Transverse colon (tissue), 4 donors: ENCODE measurements around the gene ATCAY. TPM values are rescaled to one million over a fixed set of nuclear protein-coding genes. Genes with fewer than 3 reads are reported as not detected.

Source experiments
- DNase-seq: peaks from one replicate; pipeline ENCODE4 v3.0.0-alpha.2; 2019
- H3K27ac ChIP-seq, 4 donors: fragments of 200-600 bp; sonication (generic); 2 replicates each; pipeline ENCODE4 v1.5.1; 2016 to 2018; ENCODE audit warnings: inconsistent platforms in 4 of 4
- H3K27me3 ChIP-seq: fragments of 200-600 bp; sonication (generic); 2 replicates; pipeline ENCODE4 v1.5.1; 2017; ENCODE audit warnings: inconsistent platforms
- H3K36me3 ChIP-seq, 4 donors: fragments of 200-600 bp; sonication (generic); 2 replicates each; pipeline ENCODE4 v1.5.1; 2017 to 2019; ENCODE audit warnings: inconsistent platforms in 4 of 4
- H3K4me1 ChIP-seq, 4 donors: fragments of 200-600 bp; sonication (generic); 2 replicates each; pipeline ENCODE4 v1.5.1; 2017 to 2020; ENCODE audit warnings: inconsistent platforms in 4 of 4
- H3K4me3 ChIP-seq, 4 donors: fragments of 200-600 bp; sonication (generic); 1 replicate in 1 of 4; 2 replicates in 3 of 4; pipeline versions ENCODE4 v1.5.1 to v1.6.1; 2017 to 2019; ENCODE audit warnings: inconsistent platforms in 4 of 4
- H3K9me3 ChIP-seq, 2 donors: fragments of 200-600 bp; sonication (generic); 2 replicates each; pipeline ENCODE4 v1.5.1; 2017 to 2019; ENCODE audit warnings: inconsistent platforms in 2 of 2
- CTCF ChIP-seq, 5 experiments: fragments of 200-600 bp in 3 of 5; fragments of 450-650 bp in 2 of 5; sonication (generic) in 3 of 5; IDR thresholded peaks; 1 replicate in 2 of 5; 2 replicates in 3 of 5; pipeline ENCODE4 v1.5.1; 2016 to 2017; ENCODE audit warnings: antibody characterized with exemption in 5 of 5, inconsistent platforms in 3 of 5, mild to moderate bottlenecking in 2 of 5, moderate library complexity in 1 of 5
- EP300 ChIP-seq: sonication (generic); formaldehyde crosslinking; IDR thresholded peaks from one replicate; pipeline ENCODE4 v1.6.1; 2017; ENCODE audit warnings: antibody characterized with exemption, low read depth
- POLR2A ChIP-seq: fragments of 450-650 bp; IDR thresholded peaks from one replicate; pipeline ENCODE4 v1.6.1; 2016; ENCODE audit warnings: antibody characterized with exemption, mild to moderate bottlenecking, moderate library complexity
- POLR2AphosphoS5 ChIP-seq, 3 donors: sonication (generic); formaldehyde crosslinking; IDR thresholded peaks; one replicate each; pipeline ENCODE4 v1.6.1; 2016; ENCODE audit warnings: antibody characterized with exemption in 3 of 3
- WGBS, 2 donors: methylation state at CpG; one replicate each; pipeline ENCODE4 v1.1.5; 2018; ENCODE audit warnings: low coverage in 1 of 2; 5-methylcytosine and 5-hydroxymethylcytosine counted together
- in situ Hi-C, 4 donors: fragments of 200-750 bp; cut with MboI; loops; one replicate each; pipeline versions ENCODE4 v1.15.0 to v1.15.1; 2017; ENCODE audit warnings: low sequenced_read_pairs in 3 of 4, low pct_ligation_motif_present in 1 of 4, low pct_unique_long_range_greater_than_20kb in 1 of 4
- intact Hi-C: fragments of 100-400 bp; cut with DNase I; formaldehyde crosslinking; loops from one replicate; pipeline ENCODE4 v1.15.1; 2023; ENCODE audit warnings: low total_unique reads
- total RNA-seq, 4 donors: library from RNA; depleted of rRNA; stranded (reverse); fragments of >200 nt; gene quantifications; one replicate each; pipeline ENCODE4 v1.1.0, GENCODE V29; 2016

The ATCAY gene
- under 1 TPM in 3 of 4 donors, not detected in 1; 0.32 to 0.60 (median 0.55) TPM for total RNA-seq

GRCh38 chr19:3880471-3881271 is at the start of gene ATCAY:
ATCAY (plus strand) TSS chr19:3880685; CDS start chr19:3885768, 5,083 bp downstream.
- Histone ChIP-seq H3K4me3 (no peak within 1 kb of the TSS), H3K9me3 (no peaks in the 10 kb centered on the region), H3K27ac (no peak within 1 kb of the TSS), H3K27me3 (peaks cover 67% of the 10 kb centered on the region), H3K4me1 (peaks cover 0 to 5% (median 0%) of the 10 kb centered on the region in 4 donors), H3K36me3 (no peaks in the 10 kb centered on the region)
- DNase-seq, result no peak
- 6 to 7% methylated on average over 7 to 25 of the region's 49 CpGs for WGBS, 2 donors
- intact Hi-C loops, result no loop called here
- no peak for TF ChIP-seq EP300
- in situ Hi-C loops, result no loop called here

GRCh38 chr19:3831601-3832000 is 48.9 kb upstream of the ATCAY start:
- Histone ChIP-seq H3K4me3 (no peak overlapping the region), H3K27me3 (peaks cover 6% of the 10 kb centered on the region), H3K27ac (no peak overlapping the region), H3K4me1 (no peaks in the 10 kb centered on the region), H3K9me3 (no peaks in the 10 kb centered on the region), H3K36me3 (no peaks in the 10 kb centered on the region)
- in situ Hi-C loops (loop anchor here in 1 of 4 donors (25.0 kb wide), 1 partner anchor 381 kb away; no protein-coding TSS in a partner anchor), intact Hi-C loops (no loop called here)
- TF ChIP-seq CTCF (IDR thresholded peaks at IDR 0.05) (no peak), POLR2AphosphoS5 (IDR thresholded peaks at IDR 0.05) (no peak), EP300 (no peak), POLR2A (no peak)
- DNase-seq, result no peak
- 81% methylated on average over 18 of the region's 19 CpGs; no CpG with 5 or more reads in 1 of the 2 donors for WGBS, 2 donors

- Histone ChIP-seq H3K27me3 (peaks cover 6% of the 10 kb centered on the region), H3K4me3 (no peak overlapping the region), H3K4me1 (no peaks in the 10 kb centered on the region), H3K36me3 (no peaks in the 10 kb centered on the region), H3K27ac (no peak overlapping the region), H3K9me3 (no peaks in the 10 kb centered on the region)
- in situ Hi-C loops, result loop anchor here in 1 of 4 donors (25.0 kb wide), 1 partner anchor 380 kb away; no protein-coding TSS in a partner anchor
- 60 to 77% methylated on average over 1 to 6 of the region's 6 CpGs for whole genome bisulfite sequencing, 2 donors
- DNase-seq, result no peak
- TF ChIP-seq POLR2A (no peak), POLR2AphosphoS5 (IDR thresholded peaks at IDR 0.05) (no peak), EP300 (no peak), CTCF (IDR thresholded peaks at IDR 0.05) (no peak)
- intact Hi-C loops, result no loop called here
Measured at GRCh38 chr19:3832001-3832400, 48.5 kb upstream of the ATCAY start.

- in situ Hi-C loops (loop anchor here in 1 of 4 donors (25.0 kb wide), 1 partner anchor 379 kb away; no protein-coding TSS in a partner anchor), intact Hi-C loops (no loop called here)
- no peak for DNase-seq
- TF ChIP-seq EP300 (no peak), CTCF (IDR thresholded peaks at IDR 0.05) (no peak), POLR2A (no peak), POLR2AphosphoS5 (IDR thresholded peaks at IDR 0.05) (no peak)
- Histone ChIP-seq H3K4me1 (no peaks in the 10 kb centered on the region), H3K27ac (no peak overlapping the region), H3K4me3 (no peak overlapping the region), H3K27me3 (peaks cover 6% of the 10 kb centered on the region), H3K36me3 (no peaks in the 10 kb centered on the region), H3K9me3 (no peaks in the 10 kb centered on the region)
- WGBS, 2 donors, result 30 to 65% methylated on average over 6 to 34 of the region's 34 CpGs
Measured at GRCh38 chr19:3833578-3834348, 46.7 kb upstream of the ATCAY start.
